Measurements from ENCODE around the gene DAAM1.

DAAM1 gene

DNA sequence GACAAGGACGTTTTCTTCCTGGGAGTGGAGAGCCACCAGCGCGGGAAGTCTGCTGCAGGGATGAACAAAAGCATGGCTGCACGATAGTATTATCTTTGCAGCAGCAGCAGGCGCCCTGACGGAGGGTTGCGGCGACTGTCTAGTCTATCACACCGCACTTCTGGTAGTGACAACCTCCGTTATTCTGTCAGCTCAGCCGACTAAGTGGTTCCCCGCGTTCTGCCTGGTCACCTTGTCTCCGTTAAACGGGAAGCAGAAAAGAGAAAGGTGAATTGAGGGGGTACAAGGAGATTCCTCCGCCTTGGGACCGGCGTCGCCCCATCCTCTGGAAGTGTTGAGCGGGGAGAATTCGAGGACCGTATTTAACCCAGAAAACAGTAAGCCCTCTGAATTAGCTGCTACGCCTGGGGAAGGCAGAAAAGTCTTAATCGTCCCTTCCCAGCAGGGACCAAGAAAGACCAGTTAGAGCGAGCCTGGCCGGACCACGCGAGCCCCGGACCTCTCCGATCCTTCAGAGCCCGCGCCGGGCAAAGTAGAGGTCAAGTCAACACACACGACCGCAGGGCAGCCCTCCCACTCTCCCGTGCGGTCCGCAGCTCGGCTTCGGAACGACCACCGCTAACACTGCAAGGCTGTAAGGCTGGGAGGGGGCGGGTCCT is 536 bp upstream of the DAAM1 start:
- peak; percentile 29 for DNase-seq (ENCODE audit: low read depth)

DNA sequence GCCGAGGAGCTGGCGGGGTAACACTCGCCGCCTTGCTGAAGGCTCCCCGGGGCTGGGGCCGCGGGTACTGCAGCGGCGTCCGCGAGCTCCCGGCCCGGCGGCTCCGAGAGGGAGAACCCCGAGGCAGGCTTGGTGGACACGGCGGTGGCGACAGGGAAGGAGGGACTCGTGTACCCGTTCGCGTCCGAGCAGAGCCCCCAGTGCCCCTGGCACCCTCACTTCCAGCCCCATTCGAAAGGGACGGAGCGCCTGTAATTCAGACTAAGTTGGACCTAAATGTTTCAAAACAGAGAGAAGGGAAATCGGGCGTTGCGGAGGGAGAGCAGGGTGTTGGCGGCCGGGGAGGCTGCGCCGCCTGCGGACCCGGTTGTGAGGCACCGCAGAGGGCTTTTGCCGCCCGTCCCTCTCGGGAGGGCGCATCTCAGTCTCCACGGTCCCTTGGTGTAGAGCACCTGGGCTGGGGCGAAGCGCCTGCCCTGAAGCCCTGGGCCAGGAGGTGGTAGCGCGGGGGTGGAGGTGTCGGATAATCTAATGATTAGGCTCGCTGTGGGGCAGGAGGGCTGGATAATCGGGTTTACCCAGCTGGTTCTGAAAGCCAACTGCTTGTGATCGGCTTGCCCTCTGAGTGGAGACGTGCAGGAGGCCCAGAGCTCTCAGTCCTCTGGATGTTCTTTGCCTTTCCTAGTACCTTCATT is 771 bp downstream of the DAAM1 start:
- peak; percentile 42 for DNase-seq (ENCODE audit: low read depth)

DNA sequence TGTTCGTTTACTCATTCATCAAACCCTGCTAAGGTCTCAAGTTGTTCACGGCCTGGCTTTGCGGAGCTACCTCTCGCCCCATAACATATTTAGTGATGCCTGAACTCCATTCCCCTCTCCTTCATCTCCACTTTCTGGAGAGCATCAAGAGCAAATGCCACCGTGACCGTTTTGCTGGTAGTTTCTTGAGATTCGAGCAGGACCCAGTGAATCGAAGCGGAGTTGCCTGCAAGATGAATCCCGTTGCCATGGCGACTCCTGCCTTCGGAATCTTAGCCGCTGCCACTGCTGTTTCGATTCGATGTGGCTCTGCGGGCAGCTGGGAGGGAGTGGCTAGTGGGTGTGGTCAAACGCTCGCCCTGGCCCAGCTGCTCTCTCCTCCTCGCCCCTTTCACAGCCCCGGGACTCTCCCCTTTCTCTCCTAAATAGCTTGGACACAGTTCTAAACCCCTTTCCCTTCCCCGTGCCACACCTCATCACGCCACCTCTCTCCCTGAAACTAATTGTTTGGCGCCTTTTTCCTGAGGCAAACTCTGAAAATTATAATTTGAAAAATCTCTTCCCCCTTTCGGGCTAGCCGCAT is 1.4 kb downstream of the DAAM1 start:
- peak; percentile 96 for DNase-seq (ENCODE audit: low read depth)

DNA sequence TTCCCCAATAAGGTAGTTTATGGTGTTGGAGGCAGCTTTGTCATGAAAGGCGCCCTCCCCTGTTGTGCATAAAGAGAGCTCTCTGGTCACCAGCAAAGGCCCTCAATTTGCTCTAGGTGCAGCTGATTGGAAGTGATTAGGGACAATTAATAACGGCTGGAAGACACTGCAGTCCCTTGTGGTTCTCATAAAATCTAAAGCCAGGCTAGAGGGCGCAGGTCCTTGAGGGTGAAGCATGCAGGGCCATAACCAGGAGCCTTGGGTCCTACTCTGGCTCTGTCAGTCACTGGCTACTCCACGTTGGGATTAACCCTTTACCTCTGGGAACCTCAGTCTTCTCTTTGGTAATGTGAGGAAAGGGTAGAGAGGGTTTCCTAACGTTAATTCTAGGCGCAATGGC is 1.9 kb downstream of the DAAM1 start:
- DNase-seq (ENCODE audit: low read depth) = peak; percentile 50

DNA sequence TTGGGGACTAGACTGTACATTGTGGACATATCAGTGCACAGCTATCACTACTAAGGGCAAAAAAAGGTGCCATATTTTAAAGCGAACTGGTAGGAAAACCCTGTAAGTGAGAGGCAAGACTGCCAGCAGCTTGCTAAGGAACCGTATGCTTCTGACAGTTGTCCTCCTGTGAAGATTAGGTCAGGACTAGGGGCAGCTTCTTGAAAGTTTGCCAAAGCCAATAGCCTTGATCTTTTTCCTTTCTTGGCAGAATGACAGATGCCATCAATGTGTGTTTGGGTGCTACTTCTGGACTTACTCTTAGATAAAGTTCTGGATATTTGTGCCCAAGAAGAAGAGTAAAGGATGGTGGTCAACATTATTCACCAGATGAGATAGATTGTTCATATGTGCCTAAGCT is 7.4 kb downstream of the DAAM1 start:
- DNase-seq (ENCODE audit: low read depth) = no peak

DNA sequence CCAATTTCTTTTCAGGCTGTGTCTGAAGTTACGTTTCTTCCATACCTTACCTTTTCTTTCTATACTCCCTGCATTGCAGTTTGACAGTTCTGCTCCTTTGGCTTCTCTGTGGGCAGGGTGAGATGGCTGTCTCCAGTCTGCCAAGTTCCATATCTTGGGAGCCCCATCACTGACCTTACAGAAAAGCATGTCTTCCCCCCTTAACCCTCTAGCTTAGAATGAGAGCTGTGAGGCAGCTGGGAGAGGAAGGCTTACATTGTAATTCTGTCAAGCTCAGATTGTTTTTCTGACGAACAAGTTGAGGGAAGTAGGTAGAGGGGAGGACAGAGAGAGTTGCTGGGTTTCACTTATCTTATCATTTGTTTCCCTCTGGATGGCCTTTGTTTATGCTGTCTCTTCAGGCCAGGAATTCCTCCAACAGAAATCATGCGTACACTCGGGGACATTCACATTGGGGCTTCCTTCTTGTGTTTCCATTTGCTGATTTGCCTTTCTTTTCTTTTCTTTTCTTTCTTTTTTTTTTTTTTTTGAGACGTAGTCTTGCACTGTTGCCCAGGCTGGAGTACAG is 9.3 kb downstream of the DAAM1 start:
- DNase-seq (ENCODE audit: low read depth) = no peak

DNA sequence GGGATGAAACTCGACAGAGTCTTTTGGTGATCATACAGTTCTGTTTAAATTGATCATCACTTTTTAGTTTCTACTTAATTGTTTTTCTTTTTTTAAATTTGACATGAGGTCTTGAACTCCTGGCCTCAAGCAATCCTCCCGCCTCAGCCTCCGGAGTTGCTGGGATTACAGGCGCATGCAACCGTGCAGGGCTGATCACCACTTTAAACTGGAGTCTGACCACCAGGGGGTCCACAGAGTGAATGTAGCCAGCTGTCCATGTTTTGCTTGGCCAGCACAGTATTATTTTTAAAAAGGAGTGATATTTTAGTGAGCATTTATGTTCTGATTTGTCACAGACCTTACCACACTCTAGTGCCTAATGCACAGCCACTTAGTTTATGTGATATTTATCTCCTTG is 10.7 kb downstream of the DAAM1 start:
- peak; percentile 27 for DNase-seq (ENCODE audit: low read depth)

DNA sequence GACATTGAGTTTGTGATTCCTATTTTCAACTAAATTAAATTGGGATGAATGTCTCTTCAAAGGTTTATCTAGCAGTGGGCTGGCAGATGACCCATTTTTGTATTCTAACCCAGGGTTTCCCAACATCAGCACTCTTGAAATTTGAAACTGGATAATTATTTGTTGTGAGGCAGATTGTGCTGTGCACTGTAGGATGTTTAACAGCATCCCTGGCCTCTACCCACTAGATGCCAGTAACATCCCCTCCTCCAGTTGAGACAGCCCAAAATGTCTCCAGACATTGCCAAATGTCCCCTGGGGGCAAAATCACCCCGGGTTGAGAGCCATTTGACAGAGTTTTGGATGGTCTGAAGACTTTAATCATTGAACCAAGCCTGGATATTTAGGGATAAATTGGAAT is 11.1 kb downstream of the DAAM1 start:
- DNase-seq (ENCODE audit: low read depth) = no peak

DNA sequence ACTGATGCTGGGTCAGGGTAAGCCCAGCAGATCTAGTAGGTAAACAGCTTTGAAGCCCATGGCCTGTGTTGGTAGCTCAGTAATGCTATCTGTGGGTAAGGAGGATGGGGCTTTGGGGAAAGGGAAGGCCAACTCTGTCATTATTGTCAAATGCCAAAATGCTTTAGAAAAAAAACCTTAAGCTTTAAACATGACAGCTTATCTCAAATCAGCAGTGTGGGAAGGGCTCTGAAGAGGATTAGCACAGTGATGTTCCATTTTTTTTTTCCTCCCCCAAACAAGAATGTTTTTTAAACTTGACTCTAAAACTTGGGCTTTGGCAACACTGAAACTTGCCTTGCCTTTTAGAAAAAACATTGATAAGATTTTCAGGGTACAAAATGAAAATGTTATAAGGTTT is 11.7 kb downstream of the DAAM1 start:
- no peak for DNase-seq (ENCODE audit: low read depth)

DNA sequence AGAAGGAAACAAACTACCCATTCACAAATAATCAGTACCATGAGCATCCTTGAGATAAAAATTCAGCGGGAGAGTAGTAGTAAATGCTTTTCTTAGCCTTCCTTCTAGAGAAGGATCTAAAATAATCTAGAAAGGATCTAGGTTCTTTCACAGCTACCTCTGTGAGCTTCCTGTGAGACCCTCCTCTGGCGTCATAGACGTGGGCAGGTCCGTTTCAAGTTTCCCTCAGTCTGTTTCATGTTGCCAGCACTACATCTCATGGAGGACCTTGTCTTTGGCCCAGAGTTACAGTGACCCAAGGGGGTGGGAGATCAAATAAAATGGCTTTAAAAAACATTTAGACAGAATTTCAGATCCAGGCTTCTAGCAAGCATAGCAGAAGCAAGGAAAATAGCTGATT is 13.6 kb downstream of the DAAM1 start:
- DNase-seq (ENCODE audit: low read depth) = no peak

DNA sequence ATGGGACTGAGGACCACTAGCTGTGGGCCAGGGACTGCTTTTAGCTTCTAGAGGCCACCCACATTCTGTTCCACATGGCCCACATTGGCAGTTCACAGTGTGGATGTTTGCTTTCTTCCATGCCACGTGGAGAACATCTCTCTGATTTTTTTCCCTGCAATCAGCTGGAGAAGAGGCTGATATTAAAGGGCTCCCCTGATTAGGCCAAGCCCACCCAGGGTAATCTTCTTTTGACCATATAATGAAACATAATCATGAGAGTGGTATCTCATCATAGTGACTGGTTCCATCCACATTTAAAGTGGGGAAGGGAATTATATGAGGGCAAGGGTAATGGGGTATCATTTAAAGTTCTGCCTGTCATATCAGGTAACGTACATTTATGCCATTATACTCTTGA is 15.8 kb downstream of the DAAM1 start:
- DNase-seq (ENCODE audit: low read depth) = no peak

DNA sequence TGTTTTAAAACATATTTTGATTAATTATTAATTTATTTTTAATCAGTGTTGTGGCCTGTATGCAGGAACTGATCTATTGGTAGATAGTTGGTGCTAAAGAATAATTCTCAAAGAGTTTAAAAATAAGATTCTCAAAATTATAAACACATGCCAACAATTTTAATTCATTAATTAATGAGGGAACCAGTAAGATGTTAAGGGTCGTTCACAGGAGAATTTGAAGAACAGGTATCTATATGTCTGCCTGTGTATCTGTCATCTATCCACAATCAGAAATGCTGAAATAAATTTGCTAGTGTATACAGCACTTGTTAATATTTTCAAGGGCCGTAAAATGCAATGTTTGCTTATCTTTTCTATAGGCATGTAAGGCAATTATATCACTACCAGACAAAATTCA is 18.4 kb downstream of the DAAM1 start:
- DNase-seq (ENCODE audit: low read depth) = no peak

DNA sequence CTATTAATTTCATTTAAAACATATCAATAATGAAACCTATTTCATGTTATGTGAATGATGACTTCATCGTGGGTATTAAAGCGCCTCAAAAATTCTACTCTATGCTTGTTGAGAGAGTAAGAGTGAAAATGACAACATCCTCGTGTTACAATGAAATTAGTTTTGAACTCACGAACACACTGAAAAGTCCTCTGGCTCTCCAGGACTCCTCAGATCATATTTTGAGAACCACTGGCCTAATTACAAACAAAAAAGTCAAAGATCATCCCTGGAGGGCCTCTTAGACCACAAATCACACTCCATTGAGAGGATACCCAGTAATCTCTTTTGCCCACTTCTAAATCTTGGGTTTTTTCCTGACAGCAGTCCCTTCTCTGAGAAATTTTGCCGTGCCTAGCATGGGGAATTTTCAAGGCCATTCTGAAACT is 19.1 kb downstream of the DAAM1 start:
- DNase-seq (ENCODE audit: low read depth) = no peak

DNA sequence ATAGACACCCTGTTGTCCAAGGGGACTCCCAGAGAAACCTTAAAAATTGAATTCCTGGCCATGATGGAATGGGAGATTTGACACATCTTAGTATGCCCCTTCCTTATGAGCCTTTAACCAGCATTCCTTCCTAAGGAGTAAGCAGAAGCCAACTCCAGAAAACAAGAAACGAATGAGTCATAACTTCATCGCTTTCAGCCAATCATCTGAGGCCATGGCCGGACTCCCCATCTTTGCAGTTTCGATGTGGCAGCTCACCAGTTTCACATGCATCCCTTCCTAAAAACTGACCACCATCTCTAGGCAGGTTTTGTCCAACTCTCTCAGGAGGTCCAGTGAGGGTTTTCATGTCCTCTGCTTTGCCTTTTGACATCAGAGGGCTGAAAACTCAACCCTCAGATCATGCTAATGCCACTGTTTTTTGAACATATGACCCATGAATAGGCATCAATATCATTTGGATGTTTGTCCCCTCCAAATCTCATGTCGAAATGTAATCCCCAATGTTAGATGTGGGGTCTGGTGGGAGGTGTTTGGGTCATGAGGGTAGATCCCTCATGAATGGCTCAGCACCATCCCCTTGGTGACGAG is 19.9 kb downstream of the DAAM1 start:
- DNase-seq (ENCODE audit: low read depth) = peak; percentile 89

DNA sequence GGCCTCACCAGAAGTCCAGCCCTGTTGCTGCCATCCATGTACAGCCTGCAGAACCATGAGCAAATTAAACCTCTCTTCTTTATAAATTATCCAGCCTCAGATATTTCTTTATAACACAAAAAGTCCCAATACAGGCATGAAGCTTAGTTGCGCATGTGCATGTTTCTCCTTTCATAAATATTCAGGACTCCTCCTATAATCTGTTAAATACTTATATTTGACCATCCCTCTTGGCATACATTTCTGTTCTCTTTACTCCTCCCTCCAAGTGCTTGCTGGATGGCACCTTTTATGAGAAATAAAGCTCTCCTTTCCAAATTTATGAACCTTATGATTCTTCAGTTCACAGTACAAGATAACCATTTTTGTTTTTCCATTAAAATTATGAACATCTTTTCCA is 20.5 kb downstream of the DAAM1 start:
- no peak for DNase-seq (ENCODE audit: low read depth)

DNA sequence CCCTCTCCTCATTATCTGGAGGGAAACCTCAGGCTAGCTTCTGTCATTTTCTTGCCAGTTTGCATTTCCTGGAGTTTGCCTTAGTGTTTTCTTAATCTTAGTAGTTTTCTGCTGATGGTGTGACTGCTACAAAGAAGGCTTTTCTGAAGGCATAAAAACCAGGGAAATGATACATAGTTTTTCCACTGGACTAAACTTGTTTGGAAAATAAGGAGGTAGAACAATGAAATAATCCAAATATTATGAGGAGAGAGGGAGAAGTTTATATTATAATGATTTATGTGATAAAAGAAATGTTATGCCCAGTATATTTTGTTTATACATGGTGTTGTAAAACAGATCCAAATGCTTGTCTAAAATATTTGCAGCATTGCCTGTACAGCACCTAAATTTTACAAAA is 22.2 kb downstream of the DAAM1 start:
- DNase-seq (ENCODE audit: low read depth) = no peak

DNA sequence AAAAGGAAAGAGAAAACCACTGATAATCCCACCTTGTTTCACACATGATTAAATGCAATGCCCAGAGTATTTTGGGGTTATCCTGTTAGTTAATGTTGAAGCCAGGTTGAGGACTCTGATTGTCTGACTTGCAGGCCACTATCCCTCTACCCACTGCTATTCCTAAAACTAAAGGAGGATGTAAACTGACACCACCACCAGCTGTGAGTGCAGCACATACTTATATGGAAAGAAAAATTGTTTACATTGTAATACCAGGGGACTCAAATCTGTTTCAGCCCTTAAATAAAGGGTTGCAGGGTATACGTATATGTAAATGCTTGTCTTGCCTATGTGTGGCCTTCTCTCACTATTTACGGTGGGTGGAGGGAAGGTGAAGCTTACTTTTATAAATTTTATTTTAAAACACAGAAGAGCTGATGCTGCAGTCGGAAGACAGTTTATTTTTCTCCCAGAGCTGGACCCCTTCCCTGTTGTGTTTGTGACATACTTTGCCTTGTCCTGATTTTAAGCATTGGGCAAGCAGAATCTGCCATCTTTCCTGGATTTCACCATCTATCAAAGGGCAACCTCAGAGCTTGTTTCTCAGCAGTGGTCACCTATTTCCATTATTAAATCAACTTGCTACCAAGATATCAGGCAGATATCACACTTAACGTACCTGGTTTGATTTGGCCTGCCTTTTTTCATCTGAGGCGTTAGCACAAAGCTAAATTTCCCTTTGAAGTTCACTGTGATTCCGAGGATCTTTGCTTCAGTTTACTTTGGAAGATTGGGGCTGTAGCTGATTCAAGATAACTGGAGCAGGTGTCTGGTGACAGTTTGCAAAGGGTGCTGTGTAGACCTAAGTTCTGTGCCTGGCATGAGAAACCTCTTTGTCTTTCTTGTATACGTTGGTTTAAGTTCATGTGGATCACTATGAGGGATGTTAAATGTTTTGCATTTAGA is 25.2 kb downstream of the DAAM1 start:
- DNase-seq (ENCODE audit: low read depth) = no peak

DNA sequence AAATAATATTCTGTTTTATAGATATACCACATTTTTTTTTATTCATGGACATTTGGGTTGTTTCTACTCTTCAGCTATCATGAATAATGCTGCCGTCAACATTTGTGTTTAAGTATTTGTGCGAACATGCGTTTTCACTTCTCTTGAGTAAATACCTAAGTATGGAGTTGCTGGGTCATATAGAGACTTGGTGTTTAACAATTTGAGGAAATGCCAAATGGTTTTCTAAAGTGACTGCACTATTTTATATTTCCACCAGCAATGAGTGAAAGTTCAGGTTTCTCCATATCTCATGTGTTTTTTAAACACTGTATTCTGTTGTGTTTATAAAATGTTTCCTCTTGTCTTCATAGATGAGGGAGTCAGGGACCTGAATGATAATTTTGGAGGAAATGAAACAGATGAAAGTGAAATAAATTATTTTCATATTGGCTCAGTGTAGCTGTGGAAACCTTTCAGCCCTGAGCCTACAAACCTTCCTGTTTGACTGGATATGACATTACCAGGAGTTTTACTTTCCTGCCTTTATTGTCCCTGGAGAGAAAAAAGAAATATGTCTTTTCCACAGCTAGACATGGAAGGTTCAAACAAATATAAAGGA is 26.3 kb downstream of the DAAM1 start:
- no peak for DNase-seq (ENCODE audit: low read depth)

DNA sequence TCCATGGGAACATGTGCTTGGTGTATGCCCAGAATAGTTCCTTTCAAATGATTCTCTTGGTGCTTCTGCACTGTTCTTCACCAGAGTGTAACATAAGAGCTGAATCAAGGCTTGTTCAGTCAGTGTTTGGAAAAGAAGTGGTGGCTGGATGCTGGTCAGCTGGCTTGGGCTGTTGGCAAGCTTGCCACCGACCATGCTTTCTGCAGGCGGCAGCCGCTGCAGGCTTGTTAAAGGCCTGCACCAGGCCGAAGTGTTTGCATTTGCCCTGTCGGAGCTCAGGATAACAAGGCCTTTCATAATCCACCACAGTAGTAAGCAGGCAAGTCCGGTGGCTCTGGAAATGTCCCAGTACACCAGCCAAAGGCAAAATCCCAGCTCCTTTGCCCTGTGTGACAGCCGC is 26.9 kb downstream of the DAAM1 start:
- DNase-seq (ENCODE audit: low read depth) = no peak

DNA sequence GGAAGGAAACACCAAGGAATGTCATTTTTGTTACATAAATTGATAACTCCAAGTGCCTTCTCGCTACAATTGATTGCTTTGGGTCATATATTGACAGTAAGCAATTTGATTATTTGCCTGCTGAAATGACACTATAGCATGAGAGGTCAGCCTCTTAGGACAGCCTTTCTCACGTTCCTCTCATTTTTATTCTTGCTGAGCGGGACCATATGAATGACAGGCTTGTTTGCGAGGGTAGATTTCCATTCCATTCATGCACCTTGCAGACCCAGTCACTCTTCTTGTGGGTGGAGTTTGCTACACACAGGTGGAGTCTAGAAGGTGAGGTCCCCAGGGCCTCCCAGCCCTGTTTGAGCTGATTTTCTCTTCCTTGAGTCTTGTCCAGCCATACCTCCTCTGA is 27.3 kb downstream of the DAAM1 start:
- DNase-seq (ENCODE audit: low read depth) = no peak

DNA sequence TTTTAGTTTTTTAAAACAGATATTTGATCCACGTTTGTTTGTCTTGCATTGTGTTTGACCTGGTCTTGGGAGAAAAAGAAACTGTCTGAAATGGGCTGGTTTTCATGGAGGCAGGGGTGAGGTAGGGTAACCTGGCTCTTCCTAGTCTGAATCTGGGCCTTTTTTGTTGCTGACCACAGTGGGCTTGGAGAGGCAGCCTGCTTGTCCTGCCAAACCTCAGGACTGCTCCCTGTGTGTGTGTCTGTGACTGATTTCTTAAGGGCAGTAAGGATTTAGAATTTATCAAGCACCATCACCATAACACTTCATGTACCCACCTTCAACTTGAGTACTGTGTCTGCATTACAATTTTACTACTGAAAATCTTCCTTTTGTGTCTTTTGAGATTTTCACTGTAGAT is 28.5 kb downstream of the DAAM1 start:
- no peak for DNase-seq (ENCODE audit: low read depth)
